Middle frontal gyrus (tissue), 1 donor: Measurements from ENCODE around the gene JAZF1.

Experiments
- DNase-seq: peaks from one replicate; pipeline ENCODE4 v3.0.0-alpha.2; 2015; ENCODE audit warnings: low spot score; ENCODE audit errors: extremely low spot score

Gene JAZF1

DNA sequence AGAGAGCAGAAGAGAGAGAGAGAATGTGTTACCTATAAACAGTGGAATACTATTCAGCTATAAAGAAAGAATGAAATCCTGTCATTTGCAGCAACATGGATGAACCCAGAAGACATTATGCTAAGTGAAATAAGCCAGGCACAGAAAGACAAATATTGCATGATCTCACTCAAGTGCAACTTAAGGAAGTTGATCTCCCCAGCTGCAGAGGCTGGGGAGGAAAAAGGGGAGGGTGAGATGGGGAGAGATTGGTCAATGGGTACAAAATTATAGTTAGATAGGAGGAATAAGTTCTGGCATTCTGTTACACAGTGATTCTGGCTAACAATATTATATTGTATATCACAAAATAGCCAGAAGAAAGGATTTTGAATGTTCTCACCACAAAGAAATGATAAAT, 11.2 kb upstream of the JAZF1 start:
- DNase-seq = no peak

DNA sequence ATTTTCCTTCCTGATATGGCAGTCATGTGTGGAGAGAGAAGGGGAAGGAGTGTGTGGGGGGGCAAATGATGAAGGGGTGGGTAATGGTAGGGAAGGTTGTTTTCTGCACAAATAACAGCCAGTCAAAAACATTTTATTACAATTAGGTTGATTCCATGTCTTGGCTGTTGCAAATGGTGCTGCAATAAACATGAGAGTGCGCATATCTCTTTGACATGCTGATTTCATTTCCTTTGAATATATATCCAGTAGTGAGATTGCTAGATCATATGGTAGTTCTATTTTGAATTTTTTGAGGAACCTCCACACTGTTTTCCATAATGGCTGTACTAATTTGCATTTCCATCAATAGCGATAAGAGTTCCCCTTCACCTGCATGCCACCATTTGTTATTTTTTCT, 10.6 kb upstream of the JAZF1 start:
- no peak for DNase-seq

DNA sequence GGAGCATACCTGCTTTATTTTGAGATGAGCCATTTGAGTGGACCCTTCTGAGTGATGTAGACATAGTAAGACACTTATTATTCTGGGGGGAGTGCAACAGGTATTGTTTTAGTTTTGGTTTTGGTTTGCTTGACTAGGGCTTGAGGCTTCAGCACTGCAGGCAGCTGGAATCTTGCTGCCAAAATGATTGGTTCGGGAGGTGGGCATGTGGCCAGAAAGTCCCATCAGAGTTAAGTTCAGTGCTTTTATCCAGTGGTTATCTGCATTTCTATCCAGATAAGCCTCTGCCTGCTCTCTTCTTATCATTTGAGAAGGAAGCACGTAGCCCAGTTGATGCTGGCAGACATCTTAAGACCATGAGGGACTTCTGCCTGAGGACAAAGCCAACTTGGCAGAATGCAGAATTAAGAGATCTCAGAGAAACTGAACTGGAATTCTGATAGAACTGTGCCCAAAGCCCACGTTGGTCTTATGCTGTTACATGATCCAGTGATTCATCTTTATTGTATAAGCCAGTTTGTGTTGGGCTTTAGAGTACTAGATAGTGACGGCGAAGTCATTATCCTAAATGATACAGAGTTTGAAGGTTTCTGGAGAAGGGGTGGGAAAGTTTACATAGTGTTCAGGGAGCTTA, 9.6 kb upstream of the JAZF1 start:
- DNase-seq = no peak

DNA sequence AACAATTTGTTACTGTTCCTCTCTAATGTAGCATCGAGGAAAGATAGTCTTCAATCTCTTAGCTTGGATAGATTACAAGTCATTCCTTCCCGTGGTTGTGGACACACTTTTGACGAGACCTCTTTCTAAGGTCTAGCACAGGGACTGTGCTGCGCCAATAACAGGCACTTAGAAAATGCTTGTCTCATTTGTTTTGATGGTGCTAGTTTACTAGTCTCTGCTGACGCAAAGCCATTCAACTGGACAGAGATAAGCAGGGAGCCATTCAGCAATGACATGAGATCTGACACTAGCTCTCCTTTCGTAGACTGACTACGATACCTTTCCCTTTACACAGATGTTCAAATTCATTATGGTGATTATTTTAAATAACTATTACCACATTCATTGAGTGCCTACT, 6.4 kb upstream of the JAZF1 start:
- DNase-seq = no peak

DNA sequence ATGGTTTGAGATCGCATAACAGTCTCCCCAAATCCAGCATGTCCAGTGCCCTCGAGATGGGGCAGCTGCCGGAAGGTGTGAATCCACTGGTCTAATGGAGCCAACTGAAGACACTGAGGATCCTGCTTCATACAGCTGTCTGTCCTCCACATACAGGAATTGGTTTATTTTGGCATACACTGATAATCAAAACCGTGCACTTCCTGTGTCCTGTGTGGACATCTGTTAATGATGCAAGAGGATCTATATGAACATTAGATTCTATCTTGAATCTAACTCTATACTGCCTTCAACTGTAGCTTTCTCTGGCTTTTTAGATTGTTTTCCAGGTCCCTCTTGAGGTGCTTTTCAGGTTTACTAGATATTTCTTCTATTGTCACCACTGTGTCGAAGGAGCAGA, 3.0 kb upstream of the JAZF1 start:
- DNase-seq = no peak

DNA sequence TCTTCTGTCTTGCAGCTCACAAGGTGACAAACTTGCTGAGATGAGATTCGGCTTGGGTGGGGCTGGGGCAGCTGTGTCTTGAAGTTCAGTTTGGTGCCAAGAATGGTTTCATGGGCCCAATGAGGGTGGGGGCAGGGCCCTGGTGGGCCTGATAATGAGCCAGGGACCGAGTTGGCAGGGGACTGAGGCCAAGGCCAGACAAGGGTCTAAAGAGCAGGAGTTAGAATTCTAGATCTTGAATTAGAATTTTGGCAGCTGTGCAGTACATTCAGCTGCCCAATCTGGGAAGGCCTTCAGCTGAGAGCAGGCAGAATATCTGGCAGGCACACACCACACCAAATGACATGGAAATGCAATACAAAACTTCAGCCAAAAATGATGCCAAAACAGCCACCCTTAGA, 1.5 kb upstream of the JAZF1 start:
- DNase-seq = no peak

DNA sequence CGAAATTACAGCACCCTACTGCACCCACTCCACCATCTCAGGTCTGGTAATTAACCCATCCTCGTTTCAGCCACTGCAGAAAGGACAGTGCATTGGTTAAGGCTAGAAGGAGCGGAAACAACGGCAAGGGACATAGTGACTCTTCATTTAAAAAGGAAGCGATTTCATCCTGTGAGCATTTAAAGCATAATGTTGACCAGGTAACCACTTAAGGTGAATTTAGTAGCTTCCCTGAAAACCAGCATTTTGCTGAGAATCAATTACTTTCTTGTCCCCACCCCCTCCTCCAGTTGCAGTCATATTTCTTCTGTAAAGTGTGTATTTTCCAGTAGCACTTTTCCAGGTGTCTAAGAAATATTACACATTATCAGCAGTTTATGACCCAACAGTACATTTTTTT, 821 bp upstream of the JAZF1 start:
- no peak for DNase-seq

DNA sequence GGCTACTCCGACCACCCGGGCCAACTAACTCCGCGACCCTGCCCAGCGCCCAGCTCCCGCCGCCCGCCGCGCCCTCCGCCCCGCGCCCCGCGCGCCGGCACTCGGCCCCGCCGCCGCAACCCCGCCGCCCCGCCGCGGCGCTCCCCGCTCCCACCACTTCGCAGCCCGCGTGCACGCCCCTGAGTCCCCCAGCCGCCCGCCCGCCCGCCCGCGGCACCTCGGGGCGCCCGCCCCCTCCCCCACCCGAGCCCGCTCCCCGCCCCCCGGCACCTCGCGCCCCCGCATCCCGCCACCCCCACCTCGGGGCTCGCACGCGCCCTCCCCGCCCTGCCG, 598 bp downstream of the JAZF1 start:
- no peak for DNase-seq

DNA sequence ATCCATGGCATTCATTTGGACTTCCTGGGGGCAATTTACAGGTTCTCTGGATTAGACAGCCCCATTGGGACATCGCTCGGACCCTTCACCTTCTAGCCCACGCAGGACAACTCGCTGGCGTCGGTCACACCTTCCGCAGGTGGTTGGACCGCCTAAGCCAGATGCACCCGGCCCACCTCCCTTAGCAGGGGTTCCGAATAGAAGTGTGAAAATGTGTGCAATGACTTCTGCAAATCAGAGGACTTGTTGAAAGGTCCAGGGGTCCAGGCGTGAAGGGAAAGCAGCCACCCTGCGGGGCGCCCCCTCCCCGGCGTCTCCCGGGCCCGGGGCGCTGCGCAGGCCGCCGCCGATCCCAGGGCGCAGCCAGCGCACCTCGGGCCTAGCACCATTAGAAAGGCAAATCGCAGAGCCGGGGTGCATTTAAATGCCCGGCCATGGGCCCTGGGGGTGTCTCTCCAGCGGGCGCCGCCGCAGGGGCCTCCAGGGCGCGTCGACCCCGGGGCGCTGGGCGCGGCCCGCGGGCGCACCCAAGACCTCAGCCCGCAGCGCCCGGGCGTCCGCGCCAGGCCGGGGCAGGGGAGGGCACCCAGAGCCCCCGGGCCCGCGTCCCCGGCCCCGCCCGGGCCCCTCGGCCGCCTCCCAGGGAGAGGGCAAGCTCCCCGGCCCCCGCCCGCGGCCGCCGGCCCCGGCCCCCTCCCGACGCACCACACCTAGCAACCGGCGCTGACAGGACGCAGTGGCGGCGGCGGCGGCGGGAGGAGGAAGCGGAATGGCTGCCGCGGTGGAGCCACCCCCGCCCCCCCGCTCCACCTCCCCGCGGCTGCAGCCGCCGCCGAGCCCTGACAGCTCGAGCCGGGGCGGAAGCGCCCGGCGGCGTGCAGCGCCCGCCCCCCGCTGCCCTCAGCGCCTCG, 1.2 kb downstream of the JAZF1 start:
- peak; percentile 25 for DNase-seq

DNA sequence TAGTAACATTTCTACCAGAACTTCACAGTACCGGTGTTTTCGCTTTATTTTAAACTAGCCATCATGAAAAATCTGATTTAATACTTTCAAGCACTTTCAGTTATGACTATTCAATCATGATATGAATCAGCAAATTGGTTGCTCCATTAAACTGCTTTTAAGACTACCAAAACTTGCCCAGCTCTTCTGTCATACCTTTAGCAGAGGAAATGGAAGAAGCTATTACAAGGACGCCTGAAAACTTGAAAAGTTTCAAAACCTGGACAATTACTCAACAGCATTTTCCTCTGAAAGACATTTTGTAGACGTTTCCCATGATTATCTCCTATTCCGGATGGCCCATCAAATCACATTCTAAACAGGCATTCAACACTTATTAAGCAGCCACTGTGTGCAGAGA, 2.0 kb downstream of the JAZF1 start:
- DNase-seq = no peak

DNA sequence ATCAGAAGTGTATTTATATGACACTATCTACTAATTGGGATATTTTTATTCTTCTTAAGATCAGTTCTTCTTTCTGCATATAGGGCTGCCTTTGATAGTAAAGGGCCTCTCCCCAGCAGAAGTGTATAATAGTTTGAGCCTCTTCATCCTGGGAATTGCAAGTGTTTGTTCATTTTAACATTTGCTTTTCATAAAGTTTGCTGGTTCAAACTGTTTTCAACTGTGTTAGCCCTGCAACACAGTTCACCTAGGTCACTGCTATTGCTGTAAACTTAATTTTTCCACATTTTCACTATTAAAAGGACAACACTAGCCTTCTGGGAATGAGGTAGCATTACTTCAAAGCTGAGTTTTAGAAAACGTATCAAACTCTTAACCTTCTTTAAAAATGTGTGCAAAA, 2.8 kb downstream of the JAZF1 start:
- no peak for DNase-seq

DNA sequence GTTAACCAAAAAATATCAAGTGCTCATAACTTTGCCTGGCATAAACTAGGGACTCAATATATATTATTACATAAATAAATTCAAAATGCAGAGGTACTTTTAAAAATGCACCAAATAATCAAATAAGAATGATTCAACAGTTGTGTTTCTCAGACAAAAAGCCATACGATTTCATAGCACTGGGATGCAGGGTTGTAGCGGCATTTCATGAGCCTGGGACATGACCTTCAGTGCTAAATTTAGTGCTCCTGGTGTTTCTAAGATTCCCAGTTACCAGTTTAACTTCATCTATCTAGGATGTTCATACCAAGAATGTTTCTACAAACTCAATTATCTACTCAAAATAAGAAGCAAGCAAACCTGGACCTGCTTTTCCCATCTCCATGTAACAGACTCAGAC, 4.0 kb downstream of the JAZF1 start:
- no peak for DNase-seq

DNA sequence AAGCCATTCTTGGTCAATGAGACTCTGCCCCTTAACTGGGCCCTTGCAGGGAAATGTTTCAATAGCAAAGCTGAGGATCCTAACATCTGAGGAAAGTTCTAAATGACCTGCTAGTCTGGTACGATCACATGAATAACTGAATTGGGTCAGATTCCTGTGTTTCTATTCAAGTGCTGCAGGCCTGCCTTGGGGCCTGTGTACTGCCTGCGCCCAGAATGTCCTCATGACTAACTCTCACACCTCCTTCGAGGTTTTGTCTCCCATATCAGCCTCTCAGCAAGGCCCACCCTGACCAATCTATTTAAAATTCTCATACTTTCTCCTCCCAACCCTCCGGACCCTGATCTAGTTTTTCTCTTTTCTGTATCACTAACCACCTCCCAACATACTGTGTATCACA, 4.4 kb downstream of the JAZF1 start:
- no peak for DNase-seq

DNA sequence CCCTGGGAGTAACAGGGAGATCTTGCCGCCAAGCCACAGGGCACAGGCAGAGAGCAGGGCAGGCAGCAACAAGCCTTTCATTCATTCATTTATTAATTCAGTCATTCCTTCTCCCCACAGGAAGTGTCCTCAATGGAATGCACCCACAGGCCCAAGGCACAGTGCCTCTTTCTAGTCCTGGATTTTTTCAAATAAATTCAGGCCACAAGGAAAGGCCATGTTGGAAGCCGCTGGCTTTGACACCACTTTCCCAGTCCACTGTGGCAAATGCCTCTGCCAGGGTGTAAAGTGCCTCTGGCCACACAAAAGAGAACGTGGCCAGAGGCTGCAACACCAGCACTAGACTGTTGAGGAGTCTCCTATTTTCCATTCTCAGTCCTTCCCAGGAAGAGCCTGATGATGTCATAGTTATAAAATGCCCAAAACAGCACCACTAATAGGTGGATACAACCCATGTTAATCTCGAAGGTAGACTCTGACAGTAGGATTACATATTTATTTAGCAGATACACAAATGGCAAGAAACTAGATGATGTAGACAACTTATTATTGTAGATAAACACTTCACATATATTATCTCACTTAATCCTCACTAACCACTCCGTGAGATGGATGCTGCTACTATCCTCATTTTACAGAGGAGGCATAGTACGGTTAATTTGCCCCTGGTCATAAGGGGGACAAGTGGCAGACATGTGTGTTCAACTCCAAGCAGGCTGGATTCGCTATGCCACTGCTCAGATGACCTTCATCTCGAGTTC, 5.5 kb downstream of the JAZF1 start:
- DNase-seq = no peak

DNA sequence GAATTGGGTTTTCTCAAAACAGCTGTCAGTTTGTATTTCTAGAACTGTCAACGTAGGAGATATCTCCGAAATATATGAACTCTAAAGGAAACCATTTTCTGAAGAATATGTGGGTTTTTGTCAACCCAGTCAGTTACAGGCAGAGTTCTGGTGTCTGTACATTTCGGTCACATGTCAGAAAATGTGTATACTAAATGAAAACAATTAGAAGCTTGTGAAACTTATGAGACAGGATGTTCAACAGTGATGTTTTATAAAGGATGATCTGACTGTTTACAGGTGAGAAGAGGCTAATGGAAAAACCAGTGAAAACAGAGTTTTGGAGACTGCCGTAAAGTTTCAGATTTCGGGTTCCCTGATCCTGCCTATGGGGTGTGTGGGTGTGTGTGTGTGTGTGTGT, 6.2 kb downstream of the JAZF1 start:
- no peak for DNase-seq

DNA sequence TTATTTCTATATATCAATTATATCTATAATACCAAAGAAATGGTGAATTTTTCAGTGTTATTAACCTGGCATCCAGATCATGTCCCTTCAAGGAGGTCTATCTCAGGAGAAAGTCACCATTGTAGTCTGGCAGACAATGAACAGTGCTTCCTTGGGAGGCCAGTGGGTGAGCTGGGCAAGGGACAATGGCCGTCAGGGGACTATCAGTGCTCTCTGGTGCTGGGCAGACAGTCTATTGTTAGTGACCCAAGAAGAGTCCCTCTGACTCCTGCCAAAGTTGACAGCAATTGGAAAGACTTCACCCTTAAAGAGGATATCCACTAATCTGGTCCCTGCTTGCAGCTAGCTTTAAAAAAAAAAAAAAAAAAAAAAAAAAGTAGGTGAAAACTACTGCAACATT, 7.1 kb downstream of the JAZF1 start:
- DNase-seq = no peak

DNA sequence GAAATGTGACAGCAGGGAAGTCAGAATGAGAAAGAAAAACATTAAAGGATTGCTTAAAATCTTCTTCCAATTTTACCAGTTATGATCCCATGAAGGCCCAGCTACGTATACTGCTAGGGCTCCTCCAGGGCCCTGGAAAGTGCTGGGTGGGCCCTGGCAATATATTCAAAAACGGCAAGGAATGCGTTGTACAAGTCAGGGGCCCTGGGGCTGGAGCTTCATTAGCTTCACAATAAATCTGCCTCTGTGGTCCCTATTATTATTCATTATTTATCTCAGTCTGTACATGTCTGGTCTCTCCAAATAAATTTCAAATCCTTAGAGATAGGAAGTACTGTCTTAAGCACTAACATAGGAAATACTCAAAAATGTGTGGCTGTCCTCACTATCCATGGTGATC, 7.6 kb downstream of the JAZF1 start:
- no peak for DNase-seq

DNA sequence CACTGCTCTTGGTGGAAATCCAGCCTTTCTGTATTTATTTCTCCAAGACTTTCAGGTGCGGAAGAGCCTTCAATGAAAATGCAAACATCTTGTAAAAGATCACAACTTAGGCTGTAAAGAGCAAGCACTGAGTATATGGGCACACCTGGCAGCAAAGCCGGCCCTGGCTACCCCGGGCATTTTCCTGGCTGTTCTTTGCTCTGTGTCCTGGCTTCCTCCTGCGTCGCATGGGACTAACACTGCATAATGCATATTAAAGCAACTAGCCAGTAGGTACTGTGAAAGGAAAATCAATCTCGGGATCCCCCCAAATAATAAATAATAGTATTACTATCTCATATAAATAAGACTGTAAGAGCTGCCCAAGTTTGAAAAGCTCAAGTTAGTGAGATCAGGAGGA, 9.9 kb downstream of the JAZF1 start:
- no peak for DNase-seq

DNA sequence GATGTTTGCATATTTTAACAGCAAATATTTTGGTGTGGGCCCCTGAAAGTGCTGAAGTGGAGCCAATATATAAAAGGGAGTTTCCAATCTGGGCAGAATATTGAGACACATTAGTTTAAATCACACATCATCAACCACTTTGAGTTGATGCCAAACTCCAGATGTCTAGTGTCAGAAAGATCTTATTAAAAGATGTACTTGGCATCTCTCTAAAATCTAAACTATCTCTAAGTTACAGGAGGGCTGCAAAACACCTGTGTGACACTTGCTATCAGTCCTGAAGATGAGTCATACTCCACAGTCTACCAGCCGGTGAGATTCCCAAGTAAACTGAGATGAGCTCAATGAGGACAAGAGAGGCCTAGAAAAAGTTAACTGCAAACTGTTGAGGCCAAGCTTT, 11.4 kb downstream of the JAZF1 start:
- no peak for DNase-seq

DNA sequence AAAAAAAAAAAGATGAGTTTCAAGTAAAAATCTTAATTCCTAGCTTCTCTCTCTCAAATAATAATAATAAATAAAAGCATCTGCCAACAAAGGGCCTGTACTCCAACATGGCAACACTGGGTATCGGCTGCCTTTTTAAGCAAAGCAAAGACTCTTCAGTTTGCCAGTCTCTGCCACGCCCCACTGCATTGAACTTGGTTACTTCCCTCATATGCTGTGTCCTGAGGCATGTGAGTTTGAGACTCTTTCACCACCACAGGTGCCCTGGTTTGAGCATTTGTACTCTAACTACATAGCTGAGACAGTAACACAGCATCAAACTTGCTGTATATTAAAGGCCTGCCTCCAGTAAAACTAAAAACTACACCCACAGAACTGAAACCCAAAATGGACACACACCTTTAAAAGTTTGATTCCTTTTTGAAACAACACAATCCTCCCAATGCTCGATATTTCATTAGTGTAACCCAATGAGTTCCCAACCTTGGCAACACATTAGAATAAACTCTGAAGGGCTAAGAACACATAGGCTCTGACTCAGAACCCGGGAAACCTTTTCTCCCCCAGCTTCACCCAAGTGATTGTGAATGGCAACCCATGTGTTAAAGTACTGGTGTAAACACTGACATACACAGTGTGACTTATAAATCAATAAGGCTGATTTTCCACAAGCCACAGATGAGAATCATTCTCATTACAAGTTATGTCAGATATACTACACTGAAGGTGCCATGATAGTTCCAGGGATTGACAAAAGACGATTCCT, 12.0 kb downstream of the JAZF1 start:
- DNase-seq = no peak

DNA sequence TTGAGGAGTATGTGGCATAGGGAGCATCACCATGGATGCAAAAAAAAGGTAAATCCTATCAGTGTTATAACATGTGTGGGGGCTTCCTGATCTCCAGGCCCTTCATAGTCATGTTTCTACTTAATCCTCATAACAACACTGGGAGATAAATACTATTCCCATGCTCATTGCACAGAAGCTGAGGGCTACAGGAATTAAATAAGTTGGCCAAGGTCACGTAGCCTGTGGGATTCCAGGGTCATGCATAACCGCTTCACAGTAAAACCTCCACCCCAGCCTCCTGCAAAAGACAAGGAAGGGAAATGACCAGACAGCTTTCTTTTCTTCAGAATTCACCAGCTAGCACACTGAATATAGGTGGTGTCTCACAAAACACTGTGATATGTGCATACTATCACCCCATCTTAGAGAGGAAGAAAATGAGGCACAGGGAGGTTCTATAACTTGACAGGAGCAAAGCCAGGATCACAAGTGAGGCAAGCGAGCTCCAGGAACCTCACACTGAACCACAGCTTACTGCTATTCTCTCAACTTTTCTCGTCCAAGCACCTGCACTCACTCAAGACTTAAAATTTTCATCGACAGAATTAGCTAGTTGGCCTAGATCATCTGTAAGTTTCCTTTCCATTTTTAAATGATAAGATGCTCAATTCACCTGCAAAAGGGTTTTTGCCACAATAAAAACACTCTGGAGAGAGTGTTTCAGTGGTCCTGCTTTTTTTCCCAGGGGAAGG, 13.4 kb downstream of the JAZF1 start:
- DNase-seq = no peak
